NCI-H1092 treated with DMSO at 0.1 percent for 48 hours (cell line): ENCODE measurements around the gene HACD2.
"Not testable (repeated sequence)": the region's sequence is repeated elsewhere in the genome, so short reads cannot be mapped to it uniquely, and the experiment has no call there.

ENCODE experiments used
- DNase-seq: peaks from one replicate; lab custom pipeline; 2025; lab: John Stamatoyannopoulos, UW

HACD2 gene

GRCh38 chr3:123523023-123523412 is 61.8 kb downstream of the HACD2 start:
- DNase-seq: no peak

GRCh38 chr3:123522320-123523022 is 62.4 kb downstream of the HACD2 start:
- DNase-seq: no peak

GRCh38 chr3:123521179-123521969 is 63.5 kb downstream of the HACD2 start:
- no peak for DNase-seq

GRCh38 chr3:123520656-123521055 is 64.2 kb downstream of the HACD2 start:
- no peak for DNase-seq

GRCh38 chr3:123518892-123519485 is 65.9 kb downstream of the HACD2 start:
- no peak for DNase-seq

- DNase-seq: no peak
Measured at GRCh38 chr3:123511726-123512125, 73.1 kb downstream of the HACD2 start.

- no peak for DNase-seq
Measured at GRCh38 chr3:123511084-123511483, 73.8 kb downstream of the HACD2 start.

- no peak for DNase-seq
Measured at GRCh38 chr3:123508178-123508577, 76.7 kb downstream of the HACD2 start.

- DNase-seq: no peak
Measured at GRCh38 chr3:123505820-123506219, 79.0 kb downstream of the HACD2 start.

- no peak for DNase-seq
Measured at GRCh38 chr3:123503203-123503602, 81.7 kb downstream of the HACD2 start.

GRCh38 chr3:123499322-123499721 is 85.5 kb downstream of the HACD2 start:
- no peak for DNase-seq

GRCh38 chr3:123498761-123499160 is 86.1 kb downstream of the HACD2 start:
- no peak for DNase-seq

- no peak for DNase-seq
Measured at GRCh38 chr3:123493912-123494311, 90.9 kb downstream of the HACD2 start.

GRCh38 chr3:123491966-123492587 is 92.8 kb downstream of the HACD2 start:
- no peak for DNase-seq

- peak; percentile 32 for DNase-seq
Measured at GRCh38 chr3:123489400-123490004, 95.4 kb downstream of the HACD2 start.

- DNase-seq: no peak
Measured at GRCh38 chr3:123488645-123489347, 96.1 kb downstream of the HACD2 start.

GRCh38 chr3:123487063-123487462 is 97.8 kb downstream of the HACD2 start:
- not testable (repeated sequence) for DNase-seq

- DNase-seq: no peak
Measured at GRCh38 chr3:123486460-123486859, 98.4 kb downstream of the HACD2 start.

- DNase-seq: no peak
Measured at GRCh38 chr3:123485551-123485950, 99.3 kb downstream of the HACD2 start.

GRCh38 chr3:123483146-123483545 is 101.7 kb downstream of the HACD2 start:
- DNase-seq: no peak

GRCh38 chr3:123481722-123482457 is 103.0 kb downstream of the HACD2 start:
- DNase-seq: no peak
